CD4-positive, alpha-beta T cell treated with Interleukin-15 for 1 hour (primary cell): ENCODE results near the gene KYNU.
"Not testable (repeated sequence)": the region's sequence is repeated elsewhere in the genome, so short reads cannot be mapped to it uniquely, and the experiment has no call there.

Experiments
- DNase-seq: peaks from one replicate; pipeline ENCODE4 v3.0.0-alpha.2; 2020

The KYNU gene

DNA sequence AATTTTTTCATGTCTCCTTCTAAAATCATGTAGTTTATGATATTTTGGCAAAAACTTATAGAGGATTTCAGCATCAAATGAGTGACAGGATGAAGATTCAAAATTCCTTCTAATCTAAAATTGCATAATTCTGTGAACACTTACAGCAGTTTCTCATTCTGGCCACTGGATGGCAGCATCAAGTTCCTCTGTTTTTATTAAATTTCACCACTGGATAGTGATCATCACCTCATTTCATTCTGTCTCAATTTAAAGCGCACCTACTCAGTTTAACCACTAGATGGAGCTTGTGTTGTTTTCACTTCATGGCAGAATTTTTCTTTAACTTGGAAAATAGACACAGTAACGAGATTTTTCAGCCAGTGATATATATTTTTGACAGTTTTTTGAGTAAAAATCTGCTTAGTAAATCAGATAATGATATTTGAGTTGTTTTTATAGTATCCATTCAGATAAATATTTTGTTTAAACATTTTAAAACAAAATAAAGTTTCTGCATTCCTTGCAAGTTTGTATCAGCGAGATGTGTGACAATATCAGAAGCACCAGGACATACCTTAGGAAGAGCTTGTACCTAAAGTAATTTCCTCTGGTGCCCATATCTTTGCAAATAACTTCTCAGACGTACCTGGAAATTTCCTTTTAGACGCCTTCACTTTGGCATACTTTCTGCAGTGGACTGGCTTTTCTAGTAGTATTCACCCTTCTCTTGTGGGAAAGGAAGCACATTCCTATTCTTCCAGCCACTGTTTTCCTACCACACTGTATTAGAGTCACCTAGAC, 157.0 kb downstream of the KYNU start:
- peak; percentile 51 for DNase-seq

DNA sequence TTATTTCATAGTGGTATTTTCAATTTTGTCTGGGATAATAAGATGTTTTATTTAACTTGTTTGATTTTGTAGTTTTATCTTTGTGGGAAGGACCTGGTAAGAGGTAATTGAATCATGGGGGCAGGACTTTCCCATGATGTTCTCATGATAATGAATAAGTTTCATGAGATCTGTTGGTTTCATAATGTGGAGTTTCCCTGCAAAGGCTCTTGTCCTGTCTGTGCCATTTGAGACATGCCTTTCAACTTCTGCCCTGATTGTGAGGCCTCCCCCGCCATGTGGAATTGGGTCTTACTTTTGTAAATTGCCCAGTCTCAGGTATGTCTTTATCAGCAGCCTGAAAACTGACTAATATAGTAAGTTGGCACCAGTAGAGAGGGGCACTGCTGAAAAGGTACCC, 174.0 kb downstream of the KYNU start:
- no peak for DNase-seq

DNA sequence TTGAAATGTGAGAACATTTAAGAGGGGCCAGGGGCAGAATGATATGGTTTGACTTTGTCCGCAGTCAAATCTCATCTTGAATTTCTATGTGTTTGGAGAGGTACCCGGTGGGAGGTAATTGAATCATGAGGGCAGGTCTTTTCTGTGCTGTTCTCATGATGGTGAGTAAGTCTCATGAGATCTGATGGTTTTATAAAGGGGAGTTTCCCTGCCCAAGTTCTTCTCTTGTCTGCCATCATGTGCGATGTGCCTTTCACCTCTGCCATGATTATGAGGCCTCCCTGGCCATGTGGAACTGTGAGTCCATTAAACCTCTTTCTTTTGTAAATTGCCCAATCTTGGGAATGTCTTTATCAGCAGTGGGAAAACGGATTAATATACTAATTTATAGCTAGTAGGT, 176.0 kb downstream of the KYNU start:
- DNase-seq = not testable (repeated sequence)

DNA sequence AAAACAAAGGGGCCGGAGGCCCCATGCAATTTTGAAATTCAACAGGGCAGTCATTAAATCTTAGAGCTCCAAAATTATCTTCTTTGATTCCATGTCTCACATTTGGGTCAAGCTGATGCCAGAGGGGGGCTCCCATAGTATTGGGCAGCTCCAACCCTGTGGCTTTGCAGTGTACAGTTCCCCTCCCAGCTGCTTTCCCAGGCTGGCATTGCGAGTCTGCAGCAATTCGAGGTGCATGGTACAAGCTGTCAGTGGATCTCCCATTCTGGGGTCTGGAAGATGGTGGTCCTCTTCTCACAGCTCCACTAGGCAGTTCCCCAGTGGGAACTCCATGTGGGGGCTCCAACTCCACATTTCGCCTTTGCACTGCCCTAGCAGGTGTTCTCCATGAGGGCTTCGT, 179.1 kb downstream of the KYNU start:
- no peak for DNase-seq

DNA sequence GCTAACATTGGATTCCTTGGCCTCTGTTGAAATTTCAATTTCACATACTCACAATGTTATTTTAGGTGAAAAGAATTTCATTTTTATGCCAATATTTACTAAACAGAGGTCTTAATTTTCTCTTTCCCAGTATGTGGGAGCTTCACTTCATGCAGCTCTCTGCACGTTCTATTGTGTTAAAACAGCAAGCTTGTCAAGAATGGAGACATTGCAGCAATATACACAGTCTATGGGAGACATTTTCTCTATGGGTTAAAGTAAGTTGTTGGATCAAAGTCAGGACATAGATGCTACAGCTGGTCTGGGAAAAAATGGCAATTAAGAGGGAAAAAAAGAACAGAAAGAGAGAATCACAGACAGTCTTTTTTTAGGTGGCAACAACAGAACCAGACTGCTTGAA, 181.4 kb downstream of the KYNU start:
- no peak for DNase-seq

DNA sequence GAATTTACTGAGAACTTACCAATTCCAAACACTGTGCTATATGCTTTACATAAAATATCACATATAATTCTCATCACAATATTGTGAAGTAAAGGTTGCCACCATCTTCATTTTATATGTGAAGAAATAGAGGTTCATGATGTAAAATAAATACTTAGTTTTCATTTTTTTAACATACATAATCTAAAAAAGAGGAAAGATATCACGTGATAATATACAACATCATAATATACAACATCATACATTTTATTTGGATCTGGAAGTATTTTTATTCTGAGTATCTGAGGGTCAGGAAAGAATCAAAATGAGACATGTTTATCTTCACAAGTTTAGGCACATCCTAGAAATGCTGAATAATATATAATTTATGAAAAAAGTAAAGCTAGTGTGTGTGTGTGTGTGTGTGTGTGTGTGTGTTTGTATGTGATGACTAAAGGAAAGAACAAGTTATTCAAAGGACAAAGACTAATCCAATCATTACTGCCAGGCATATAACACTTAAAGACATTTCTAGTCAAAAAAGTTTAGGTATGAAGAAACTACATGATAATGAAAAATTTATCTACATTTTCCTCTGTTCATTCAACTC, 186.2 kb downstream of the KYNU start:
- no peak for DNase-seq

DNA sequence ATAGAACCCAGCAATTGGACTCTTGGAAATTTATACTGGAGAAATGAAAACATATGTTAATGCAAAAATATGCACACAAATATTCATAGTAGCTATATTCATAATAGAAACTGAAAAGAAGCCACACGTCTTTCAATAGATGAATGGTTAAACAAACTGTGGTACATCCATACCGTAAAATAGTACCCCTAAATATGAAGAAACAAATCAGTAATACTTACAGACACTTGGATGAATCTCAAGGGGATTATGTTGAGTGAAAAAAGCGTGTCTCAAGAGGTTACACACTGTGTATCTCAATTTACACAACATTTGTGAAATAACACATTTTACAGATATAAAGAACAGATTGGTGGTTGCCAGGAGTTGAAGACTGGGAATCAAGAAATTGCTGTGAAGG, 190.6 kb downstream of the KYNU start:
- no peak for DNase-seq

DNA sequence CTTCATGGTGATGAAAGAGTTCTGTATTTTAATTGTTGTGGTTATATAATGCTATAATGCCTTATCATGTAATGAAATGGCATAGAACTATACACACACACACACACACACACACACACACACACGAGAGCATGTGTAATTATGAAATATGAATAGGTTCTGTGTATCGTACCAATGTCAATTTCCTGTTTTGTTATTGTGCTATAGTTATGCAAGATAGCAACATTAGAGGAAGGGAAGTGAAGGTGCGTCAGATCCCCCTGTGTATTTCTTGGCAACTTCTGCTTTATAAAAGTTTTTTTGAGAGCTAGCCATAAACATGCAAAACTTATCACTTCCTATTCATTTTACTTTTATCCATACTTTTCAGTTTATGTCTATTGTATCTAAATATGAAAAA, 191.0 kb downstream of the KYNU start:
- peak; percentile 26 for DNase-seq

DNA sequence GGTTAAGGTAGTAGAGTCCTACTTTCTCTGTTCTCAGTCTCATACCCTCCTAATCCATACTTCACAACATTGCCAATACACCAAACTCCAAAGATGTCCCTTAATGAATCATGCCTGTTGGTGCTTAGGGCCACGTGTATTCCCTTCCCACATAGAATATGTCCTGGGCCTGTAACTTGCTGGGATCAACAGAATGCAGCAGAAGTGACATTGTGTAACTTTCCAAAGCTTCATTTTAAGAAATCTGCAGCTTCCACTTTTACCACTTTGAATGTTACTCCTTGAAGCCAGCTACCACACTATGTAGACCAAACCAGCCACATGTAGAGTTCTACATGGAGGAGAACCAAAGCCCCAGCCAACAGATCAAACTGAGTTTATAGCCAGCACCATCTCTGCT, 193.2 kb downstream of the KYNU start:
- no peak for DNase-seq

DNA sequence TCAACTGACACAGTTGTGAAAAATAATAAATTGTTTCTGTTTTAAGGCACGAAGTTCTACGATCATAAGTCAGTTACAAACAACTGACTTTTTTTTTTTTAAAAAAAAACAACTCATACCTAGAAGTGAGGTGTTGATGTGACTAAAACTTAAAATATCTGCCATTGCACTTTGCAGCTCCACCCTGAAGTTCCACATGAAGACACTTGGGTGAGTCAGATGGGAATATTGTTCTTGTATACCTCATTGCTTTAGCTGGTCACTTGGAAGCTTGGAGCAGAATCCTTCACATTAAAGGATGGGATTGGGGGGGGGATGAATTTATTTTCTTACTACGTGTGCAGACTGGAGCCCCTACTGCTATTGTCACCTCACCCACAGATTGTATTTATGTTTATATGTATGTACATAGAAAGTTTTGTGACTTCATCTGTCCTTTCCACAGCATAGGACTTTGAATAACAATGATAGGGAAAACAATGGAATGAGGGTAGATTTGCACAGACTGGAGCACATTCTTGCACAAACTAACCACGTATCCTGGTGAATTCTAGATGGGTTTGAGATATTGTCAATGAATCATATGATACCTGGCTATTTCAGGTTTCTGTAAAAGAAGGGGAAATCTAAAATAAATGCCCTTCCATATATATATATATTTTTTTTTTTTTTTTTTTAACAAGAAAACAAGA, 193.9 kb downstream of the KYNU start:
- no peak for DNase-seq

DNA sequence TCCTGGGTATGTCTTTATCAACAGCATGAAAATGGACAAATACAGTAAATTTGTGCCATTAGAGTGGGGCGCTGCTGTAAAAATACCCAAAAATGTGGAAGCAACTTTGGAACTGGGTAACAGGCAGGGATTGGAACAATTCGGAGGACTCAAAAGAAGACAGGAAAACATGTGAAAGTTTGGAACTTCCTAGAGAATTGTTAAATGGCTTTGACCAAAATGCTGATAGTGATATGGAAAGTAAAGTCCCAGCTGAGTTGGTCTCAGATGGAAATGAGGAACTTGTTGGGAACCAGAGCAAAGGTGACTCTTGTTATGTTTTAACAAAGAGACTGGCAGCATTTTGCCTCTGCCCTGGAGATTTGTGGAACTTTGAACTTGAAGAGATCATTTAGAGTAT, 197.4 kb downstream of the KYNU start:
- not testable (repeated sequence) for DNase-seq

DNA sequence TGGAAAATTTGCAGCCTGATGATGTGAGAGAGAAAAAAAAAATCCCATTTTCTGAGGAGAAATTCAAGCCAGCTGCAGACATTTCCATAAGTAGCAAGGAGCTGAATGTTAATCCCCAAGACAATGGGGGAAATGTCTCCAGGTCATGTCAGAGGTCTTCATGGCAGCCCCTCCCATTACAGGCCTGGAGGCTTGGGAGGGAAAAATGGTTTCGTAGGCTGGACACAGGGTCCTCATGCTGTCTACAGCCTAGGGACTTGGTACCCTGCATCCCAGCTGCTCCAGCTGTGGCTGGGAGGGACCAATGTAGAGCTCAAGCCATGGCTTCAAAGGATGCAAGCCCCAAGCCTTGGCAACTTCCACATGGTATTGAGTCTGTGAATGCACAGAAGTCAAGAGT, 198.2 kb downstream of the KYNU start:
- no peak for DNase-seq

DNA sequence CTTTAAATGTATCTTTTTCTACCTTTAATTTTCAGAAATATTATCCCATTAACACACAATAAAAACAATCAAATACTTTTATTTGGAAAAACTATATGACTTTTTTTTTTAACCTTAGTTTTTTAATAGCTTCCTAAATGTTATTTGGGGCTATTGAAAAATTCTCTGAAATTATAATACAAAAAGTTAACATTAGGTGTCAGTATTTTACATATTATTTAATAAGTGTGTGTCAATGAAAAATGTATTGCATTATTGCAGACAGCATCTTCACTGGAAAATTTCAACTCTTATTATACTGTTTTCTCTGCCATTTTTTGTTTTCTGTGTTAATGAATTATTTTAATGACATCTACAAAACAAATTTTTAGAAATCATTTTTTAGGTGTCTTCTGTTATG, 200.6 kb downstream of the KYNU start:
- DNase-seq = no peak

DNA sequence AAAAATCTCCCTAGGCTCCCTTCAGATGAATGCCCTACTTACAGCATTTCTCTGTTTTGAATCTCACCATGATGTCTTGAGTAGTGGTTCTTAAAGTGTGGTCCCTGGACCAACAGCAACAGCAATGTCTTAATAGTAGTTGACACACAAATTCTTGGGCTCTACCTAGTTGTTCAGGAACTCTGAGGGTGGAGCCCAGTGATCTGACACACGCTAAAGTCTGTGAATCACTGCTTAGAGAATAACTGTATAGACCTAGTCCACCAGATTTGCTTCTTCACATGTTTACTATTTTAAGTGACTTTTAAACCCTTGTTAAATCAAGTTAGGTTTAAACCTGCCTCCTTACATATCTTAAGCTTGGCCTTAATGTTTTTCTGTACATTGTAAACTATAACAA, 204.2 kb downstream of the KYNU start:
- DNase-seq = no peak

DNA sequence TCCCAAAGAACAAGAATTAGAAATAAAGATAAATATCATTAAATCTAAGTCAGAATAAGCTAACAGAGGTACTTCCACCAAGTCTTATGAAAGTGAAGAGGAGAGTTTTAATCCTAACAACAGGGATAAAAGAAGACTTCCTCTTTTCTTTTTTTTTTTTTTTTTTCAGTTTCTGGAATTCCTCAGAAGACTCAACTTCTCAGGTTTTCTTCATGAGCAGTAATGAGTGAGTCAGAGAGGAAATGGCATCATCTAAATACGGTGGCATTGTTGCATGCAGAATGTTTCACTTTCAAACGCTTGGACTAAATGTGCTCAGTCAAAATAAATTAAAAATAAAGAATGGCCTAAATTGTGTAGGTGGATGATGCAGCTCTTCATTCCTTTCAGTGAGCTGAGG, 206.2 kb downstream of the KYNU start:
- DNase-seq = no peak

DNA sequence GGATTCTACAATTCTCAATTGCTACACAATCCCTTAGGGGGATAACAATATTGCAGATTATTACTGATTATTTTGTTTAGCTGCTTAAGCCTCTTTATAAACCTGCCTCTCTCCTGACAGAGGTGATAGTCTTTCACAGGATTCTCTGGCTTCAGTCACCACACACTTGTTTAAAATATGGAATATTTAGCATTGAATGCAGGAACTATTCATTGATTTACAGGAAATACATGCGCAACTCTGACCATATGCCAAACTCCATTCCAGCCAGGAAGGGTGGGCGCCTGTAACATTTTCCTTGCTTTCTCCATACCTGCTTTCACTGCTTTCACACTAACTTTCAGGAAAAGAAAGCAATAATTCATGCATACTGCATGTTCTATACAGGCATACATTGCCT, 207.0 kb downstream of the KYNU start:
- DNase-seq = no peak

DNA sequence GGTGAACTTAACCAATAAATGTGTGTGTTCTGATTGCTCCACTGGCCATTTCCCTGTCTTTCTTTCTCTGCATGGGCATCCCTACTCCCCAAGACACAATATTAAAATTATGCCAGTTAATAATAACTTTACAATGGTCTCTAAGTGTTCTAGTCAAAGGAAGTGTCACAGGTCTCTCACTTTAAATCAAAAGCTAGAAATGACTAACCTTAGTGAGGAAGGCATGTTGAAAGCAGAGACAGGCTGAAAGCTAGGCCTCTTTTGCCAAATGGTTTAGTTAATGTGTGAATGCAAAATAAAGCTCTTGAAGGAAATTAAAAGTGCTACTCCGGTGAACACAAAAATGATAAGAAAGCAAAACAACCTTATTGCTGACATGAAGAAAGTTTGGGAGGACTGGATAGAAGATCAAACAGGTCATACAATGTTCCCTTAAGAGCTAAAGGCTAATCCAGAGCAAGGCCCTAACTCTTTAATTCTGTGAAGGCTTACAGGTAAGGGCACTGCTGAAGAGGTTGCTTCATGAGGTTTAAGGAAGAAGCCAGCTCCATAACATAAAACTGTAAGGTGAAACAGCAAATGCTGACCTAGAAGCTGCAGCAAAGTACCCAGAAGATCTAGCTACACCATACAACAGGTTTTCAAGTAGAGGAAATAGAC, 207.8 kb downstream of the KYNU start:
- no peak for DNase-seq

DNA sequence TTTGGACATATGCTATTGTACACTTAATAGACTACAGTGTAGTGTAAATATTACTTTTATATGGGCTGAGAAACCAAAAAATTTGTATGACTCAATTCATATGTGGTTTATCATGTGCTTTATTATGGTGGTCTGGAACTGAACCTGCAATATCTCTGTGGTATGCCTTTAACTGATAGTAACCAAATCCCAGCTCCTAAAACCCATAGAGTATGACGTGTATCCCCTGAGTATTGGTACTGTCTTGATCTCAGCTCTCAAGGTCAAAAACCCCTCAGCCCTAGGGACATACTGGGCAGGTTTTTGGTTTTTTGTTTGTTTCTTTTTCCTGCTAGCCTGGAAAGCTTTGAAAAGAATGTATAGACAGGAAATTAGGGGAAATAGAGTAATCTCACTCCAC, 209.6 kb downstream of the KYNU start:
- DNase-seq = no peak

DNA sequence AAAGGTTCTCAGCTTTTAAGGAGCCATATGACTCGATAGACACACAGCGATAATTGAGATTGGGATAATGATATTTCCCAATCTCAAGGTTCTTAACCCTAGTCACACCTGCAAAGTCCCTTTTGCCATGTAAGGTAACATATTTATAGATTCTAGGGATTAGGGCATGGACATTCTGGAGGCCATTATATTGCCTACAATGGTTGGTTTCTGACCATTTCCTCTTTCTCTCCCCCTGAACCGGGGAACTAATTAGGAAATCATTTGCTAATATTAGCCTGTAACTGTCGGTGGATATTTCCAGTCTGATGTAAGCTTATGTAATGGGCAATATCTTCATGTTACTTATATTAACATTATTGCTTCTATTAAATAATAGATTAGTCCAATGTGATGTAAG, 210.9 kb downstream of the KYNU start:
- no peak for DNase-seq

DNA sequence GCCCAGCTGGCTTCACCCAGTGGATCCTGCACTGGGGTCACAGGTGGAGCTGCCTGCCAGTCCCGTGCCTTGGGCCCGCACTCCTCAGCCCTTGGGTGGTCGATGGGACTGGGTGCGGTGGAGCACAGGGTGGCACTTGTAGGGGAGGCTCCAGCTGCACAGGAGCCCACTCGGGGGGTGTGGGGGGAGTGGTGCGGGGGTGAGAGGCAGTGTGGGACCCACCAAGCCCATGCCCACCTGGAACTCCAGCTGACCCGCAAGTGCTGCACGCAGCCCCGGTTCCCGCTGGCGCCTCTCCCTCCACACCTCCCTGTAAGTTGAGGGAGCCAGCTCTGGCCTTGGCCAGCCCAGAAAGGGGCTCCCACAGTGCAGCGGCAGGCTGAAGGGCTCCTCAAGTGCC, 212.1 kb downstream of the KYNU start:
- not testable (repeated sequence) for DNase-seq
